ENCODE data around the gene PMAIP1. TPM values are rescaled to one million over a fixed set of nuclear protein-coding genes. Genes with fewer than 3 reads are reported as not detected.

PMAIP1 gene
- total and polyA plus RNA-seq, 9 of the 15 experiments (the other 6 are each of a cell fraction or from before 2014, with no cell fraction given): 8.0 to 22.9 (median 14.9) TPM

DNA sequence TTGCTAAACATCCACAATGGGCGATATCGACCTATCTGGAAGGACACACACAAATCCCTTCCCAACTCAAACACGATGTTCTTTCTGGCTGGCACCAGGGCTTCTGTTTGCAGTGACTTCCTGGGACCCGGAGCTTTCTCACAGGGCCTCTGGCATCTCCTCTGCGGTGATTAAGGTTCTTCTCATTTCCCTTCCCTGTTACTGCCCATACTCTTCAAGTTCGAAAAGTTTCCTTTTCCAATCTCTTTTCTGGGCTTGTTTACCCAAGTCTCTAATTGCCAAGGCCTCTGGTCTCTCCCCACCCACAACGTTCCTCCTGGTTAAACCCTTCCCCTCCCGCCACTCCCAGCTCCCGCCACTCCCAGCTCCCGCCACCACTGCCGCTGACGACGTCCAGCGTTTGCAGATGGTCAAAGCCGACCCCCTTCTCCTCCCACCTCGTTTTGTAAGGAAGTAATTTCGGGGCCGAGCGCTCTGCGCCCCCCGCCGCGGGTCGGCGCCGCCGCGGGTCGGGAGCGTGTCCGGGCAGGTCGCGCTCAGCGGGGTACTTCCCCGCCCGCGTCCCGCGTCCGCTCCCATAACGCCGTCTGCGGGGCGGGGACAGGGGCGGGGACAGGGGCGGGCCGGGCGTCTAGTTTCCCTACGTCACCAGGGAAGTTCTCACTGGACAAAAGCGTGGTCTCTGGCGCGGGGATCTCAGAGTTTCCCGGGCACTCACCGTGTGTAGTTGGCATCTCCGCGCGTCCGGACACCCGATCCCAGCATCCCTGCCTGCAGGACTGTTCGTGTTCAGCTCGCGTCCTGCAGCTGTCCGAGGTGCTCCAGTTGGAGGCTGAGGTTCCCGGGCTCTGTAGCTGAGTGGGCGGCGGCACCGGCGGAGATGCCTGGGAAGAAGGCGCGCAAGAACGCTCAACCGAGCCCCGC, at the start of gene PMAIP1 (continued):
- no peak for TF ChIP-seq CBFB (CRISPR knock-in tag; IDR thresholded peaks at IDR 0.05)
- TF ChIP-seq, protein P1, sequence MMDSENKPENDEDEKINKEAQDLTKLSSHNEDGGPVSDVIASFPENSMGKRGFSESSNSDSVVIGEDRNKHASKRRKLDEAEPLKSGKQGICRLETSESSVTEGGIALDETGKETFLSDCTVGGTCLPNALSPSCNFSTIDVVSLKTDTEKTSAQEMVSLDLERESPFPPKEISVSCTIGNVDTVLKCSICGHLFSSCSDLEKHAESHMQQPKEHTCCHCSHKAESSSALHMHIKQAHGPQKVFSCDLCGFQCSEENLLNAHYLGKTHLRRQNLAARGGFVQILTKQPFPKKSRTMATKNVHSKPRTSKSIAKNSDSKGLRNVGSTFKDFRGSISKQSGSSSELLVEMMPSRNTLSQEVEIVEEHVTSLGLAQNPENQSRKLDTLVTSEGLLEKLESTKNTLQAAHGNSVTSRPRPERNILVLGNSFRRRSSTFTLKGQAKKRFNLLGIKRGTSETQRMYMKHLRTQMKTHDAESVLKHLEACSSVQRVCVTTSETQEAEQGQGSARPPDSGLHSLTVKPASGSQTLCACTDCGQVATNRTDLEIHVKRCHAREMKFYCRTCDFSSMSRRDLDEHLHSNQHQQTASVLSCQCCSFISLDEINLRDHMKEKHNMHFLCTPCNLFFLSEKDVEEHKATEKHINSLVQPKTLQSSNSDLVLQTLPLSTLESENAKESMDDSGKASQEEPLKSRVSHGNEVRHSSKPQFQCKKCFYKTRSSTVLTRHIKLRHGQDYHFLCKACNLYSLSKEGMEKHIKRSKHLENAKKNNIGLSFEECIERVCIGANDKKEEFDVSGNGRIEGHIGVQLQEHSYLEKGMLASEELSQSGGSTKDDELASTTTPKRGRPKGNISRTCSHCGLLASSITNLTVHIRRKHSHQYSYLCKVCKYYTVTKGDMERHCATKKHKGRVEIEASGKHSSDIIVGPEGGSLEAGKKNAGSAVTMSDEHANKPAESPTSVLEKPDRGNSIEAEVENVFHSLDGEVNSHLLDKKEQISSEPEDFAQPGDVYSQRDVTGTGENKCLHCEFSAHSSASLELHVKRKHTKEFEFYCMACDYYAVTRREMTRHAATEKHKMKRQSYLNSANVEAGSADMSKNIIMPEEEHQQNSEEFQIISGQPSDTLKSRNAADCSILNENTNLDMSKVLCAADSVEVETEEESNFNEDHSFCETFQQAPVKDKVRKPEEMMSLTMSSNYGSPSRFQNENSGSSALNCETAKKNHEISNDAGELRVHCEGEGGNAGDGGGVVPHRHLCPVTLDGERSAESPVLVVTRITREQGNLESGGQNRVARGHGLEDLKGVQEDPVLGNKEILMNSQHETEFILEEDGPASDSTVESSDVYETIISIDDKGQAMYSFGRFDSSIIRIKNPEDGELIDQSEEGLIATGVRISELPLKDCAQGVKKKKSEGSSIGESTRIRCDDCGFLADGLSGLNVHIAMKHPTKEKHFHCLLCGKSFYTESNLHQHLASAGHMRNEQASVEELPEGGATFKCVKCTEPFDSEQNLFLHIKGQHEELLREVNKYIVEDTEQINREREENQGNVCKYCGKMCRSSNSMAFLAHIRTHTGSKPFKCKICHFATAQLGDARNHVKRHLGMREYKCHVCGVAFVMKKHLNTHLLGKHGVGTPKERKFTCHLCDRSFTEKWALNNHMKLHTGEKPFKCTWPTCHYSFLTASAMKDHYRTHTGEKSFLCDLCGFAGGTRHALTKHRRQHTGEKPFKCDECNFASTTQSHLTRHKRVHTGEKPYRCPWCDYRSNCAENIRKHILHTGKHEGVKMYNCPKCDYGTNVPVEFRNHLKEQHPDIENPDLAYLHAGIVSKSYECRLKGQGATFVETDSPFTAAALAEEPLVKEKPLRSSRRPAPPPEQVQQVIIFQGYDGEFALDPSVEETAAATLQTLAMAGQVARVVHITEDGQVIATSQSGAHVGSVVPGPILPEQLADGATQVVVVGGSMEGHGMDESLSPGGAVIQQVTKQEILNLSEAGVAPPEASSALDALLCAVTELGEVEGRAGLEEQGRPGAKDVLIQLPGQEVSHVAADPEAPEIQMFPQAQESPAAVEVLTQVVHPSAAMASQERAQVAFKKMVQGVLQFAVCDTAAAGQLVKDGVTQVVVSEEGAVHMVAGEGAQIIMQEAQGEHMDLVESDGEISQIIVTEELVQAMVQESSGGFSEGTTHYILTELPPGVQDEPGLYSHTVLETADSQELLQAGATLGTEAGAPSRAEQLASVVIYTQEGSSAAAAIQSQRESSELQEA (IDR thresholded peaks at IDR 0.05; ENCODE audit: low read depth): no peak
- TF ChIP-seq NR4A1 (CRISPR knock-in tag; IDR thresholded peaks at IDR 0.05): no peak
- TF ChIP-seq NR4A1 (tag; IDR thresholded peaks at IDR 0.05): no peak
- no peak for TF ChIP-seq ZNF408 (CRISPR knock-in tag; IDR thresholded peaks at IDR 0.05; ENCODE audit: low read depth)
- no peak for TF ChIP-seq PHTF2 (CRISPR knock-in tag; IDR thresholded peaks at IDR 0.05)
- TF ChIP-seq, protein P2, sequence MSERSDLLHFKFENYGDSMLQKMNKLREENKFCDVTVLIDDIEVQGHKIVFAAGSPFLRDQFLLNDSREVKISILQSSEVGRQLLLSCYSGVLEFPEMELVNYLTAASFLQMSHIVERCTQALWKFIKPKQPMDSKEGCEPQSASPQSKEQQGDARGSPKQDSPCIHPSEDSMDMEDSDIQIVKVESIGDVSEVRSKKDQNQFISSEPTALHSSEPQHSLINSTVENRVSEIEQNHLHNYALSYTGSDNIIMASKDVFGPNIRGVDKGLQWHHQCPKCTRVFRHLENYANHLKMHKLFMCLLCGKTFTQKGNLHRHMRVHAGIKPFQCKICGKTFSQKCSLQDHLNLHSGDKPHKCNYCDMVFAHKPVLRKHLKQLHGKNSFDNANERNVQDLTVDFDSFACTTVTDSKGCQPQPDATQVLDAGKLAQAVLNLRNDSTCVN (CRISPR knock-in tag; IDR thresholded peaks at IDR 0.05): 0 out of 2 replicates have a peak, but pooled peaks have one; percentile 30
- TF ChIP-seq SIRT6 (IDR thresholded peaks at IDR 0.05; ENCODE audit: low read depth, low read length): no peak
- no peak; the same call in 1 of the 2 replicates for TF ChIP-seq EP400 (IDR thresholded peaks at IDR 0.05)
- TF ChIP-seq BDP1 (IDR thresholded peaks at IDR 0.05; ENCODE audit: insufficient read depth, insufficient read length): no peak
- peak; percentile 3 for TF ChIP-seq RBBP5 (IDR thresholded peaks at IDR 0.05; ENCODE audit: borderline replicate concordance, insufficient read depth, low read length, poor library complexity, severe bottlenecking)
- no peak for TF ChIP-seq TEAD2 (tag; IDR thresholded peaks at IDR 0.05)
- no peak for TF ChIP-seq PURB (CRISPR knock-in tag; IDR thresholded peaks at IDR 0.05; ENCODE audit: low read depth)
